HG02759 (cell line): ENCODE results near the gene SH2D1A.
"Not testable (repeated sequence)": the region's sequence is repeated elsewhere in the genome, so short reads cannot be mapped to it uniquely, and the experiment has no call there.

ENCODE experiments used
- ATAC-seq: cut with Tn5 transposase; IDR thresholded peaks from one replicate; pipeline ENCODE4 v1.9.1; 2021; ENCODE audit warnings: mild to moderate bottlenecking, moderate library complexity; ENCODE audit not compliant: unreplicated experiment

Gene SH2D1A

DNA sequence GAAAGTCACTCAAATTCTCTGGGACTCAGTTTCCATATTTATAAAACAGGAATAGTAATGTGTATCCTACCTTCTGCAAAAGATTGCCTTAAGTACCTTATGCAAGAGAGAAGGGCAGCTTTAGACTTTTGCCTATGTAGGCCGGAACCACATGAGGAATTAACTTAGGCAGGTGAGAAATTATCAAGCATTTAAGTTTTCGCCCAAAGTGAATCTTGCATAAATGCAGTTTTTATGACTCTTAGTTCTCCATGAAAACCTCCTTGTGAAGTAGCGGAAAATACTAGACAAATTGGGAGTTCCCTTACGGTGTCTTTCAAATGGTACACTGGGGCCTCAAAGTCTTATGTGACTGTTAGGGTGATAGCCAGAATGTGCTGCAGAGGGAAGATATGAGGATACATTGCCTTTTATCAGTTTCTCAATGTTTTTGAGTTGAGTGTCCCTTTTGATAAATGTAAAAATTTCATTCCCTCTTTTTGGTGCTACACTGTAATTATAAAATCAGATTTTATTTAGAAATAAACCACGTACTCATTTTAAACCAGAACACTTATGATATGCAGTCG lies 2.6 kb downstream of the SH2D1A start:
- ATAC-seq: no peak

DNA sequence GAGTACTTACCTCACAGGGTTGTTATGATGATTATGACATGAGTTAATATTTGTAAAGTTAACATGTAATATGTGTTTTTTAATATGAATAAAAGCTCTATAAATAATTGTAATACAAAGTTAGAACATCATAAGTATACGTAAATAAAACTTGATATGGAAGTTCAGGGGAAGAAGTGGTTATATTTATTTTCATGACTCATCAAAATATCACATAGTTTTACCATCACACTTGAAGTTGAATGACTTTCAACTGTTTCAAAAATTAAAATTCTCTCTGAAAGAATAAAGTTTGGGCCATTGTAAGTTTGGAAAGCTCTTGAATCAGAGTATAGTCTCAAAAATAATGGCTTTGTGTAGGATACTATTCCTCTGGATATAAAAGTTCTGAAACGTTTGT lies 8.3 kb downstream of the SH2D1A start:
- ATAC-seq: no peak

GRCh38 chrX:124358800-124359383 lies 12.5 kb downstream of the SH2D1A start:
- no peak for ATAC-seq

GRCh38 chrX:124362072-124362471 lies 15.7 kb downstream of the SH2D1A start:
- ATAC-seq: no peak

GRCh38 chrX:124362761-124363160 lies 16.4 kb downstream of the SH2D1A start:
- ATAC-seq: no peak

GRCh38 chrX:124369722-124370121 lies 23.4 kb downstream of the SH2D1A start:
- ATAC-seq: no peak

- ATAC-seq: no peak
These were observed 27.0 kb downstream of the SH2D1A start for GRCh38 chrX:124373348-124373747.

- no peak for ATAC-seq
These were observed 32.3 kb downstream of the SH2D1A start for GRCh38 chrX:124378643-124379042.

- no peak for ATAC-seq
These were observed 37.0 kb downstream of the SH2D1A start for GRCh38 chrX:124383354-124383753.

DNA sequence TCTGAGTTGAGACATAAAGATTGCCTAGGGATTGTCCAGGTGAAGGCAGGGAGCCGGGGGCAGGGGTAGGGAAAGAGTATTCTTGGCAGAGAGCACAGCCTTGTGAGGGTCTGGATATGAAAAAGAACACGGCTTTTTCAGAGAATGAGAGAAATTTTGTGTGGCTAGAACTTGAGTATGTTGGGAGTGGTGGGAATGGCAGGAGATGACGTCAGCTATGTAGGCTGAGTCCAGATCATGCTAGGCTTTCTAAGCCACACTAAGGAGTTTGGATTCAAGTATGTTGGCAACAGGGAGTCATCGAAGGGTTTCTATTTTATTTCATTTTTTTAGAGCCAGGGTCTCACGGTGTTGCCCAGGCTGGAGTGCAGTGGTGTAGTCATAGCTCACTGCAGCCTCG lies 40.0 kb downstream of the SH2D1A start:
- no peak for ATAC-seq

DNA sequence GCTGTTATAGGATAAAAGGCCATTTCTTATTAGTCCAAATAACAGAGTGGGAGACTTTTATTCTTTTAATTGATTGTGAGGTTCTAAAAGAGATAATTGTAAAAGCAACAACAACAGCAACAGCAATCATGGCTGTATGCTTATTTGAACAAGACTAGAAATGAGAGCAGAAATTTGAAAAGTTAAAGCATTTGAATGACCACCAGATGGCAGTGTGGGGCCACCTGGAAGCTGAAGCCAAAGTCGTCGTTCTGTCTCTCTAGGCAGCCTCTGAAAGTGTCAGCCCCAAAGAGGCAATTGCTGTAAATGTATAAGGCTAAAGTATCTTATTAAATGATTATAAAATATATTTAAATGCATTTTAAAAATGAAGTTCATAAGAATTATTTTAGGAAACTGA lies 42.2 kb downstream of the SH2D1A start:
- peak; percentile 65 for ATAC-seq

GRCh38 chrX:124392794-124393193 lies 46.4 kb downstream of the SH2D1A start:
- ATAC-seq: no peak

DNA sequence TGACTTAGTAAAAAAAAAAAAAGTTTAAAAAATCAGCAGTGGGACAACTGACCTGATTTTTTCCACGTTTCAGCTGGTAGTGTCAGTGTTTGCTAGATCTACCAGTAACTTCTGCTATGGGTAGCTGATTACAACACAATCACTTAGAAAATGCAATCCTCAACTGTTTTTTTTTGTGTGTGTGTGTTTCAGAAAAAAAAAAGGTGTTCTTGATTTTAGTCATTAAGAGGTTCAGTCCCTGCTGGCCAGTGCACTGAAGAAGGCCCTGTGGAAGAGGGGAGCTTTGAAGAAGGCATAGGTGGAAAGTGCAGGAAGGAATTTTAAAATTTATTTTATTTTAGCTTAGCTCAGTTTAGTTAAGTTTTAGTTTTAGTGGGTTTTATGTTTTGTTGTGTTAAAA lies 46.9 kb downstream of the SH2D1A start:
- ATAC-seq: no peak

- no peak for ATAC-seq
These were observed 47.3 kb downstream of the SH2D1A start for GRCh38 chrX:124393659-124394058.

DNA sequence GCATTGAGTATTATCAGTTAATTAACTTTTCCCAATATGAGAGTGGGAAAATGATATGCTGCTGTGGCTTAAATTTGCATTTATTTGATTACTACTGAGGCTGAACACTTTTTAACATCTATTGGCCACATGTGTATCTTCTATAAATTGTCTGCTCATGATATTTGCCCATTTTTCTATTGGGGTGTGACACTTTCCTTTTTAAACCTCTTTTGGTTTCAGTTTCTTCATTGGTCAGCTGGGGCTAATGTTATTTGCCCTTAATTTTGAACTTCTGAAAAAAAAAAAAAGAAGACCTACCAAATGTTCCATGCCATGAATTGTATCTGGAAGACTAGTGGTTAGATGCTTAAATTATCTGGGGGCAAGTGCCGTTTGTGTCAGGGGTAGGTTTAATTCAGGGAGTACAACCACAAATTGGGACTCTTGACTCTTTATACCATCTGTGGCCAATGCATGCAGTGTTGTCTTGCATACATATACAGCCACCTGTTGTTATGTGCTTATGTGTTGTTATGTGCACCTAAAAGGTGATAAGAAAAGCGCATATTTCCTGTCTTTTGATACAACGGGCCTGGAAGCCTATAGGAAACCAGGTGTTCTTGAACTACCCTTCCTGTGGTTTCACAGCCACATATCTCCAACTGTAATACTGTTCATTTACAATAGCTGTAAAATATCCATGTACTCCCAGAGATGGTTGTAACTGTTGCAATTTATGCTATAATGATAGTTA lies 49.0 kb downstream of the SH2D1A start:
- ATAC-seq: peak; percentile 69

DNA sequence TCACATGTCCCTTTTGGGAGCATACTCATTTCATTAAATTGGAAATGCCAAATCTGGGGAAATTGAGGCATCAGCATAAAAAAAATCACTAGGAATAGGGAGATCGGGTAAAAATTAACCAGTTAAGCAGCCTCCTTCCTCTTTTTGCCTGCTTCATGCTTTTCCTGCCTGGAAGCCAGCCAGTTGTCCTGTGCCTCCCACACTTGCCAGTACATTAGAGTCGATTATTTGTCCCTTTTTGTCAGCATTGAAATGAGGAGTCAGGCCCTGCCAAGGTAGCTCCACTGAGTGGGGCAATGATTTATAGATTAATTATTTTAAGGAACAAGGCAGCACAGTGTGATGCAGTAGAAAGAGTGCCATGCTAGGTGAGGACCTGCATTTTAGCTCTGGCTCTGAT lies 55.3 kb downstream of the SH2D1A start:
- no peak for ATAC-seq

DNA sequence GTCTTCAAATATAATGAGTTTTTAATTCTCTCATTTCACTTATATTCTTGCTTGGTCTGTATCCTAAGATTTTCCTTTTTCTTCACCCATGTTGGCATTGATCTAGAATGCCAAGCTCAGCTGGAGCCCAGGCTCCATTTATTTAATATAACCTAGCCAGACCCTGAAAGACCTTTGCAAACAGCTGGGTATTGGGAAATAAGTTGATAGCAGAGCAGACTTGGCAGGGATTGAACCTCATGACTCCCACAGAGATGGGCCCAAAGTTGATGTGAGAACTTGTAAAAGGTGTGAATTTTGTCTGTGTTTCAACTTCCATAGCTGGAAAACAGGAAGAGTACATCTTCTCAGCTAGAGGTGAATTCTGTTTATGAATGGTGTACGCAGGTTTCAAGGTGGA lies 59.5 kb downstream of the SH2D1A start:
- no peak for ATAC-seq

GRCh38 chrX:124406294-124407014 lies 60.1 kb downstream of the SH2D1A start:
- peak; percentile 93 for ATAC-seq

- no peak for ATAC-seq
These were observed 60.9 kb downstream of the SH2D1A start for GRCh38 chrX:124407226-124407625.

- ATAC-seq: not testable (repeated sequence)
These were observed 62.0 kb downstream of the SH2D1A start for GRCh38 chrX:124408380-124408779.

- ATAC-seq: no peak
These were observed 66.9 kb downstream of the SH2D1A start for GRCh38 chrX:124413244-124413643.

- no peak for ATAC-seq
These were observed 67.9 kb downstream of the SH2D1A start for GRCh38 chrX:124414281-124414680.
